ENCODE measurements around the gene GLI3.

DNA sequence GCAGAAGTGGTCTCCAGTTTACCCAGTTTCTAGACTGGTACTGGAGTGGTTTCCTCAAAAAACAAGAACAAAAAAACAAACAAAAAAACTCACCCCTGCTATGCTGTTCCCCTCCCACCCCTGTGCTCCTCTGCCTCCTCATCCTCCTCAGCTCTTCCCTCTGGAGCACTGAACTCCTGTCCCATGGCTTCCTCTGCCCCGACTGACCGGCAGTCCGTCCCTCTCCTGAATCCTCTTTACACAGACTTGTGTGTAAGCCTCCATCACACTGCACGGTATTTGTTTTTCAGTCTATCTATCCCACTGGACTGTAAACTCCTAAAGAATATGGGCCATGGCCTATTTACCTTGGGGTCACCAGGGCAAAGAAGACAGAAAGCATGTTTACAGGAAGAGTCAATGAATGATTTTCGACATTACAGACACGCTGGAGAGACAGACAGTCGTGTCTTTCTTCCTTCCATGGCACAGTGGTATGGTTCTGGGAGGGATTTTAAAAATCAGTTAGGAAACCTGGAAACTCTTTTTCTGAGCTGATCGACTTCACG lies 265.3 kb downstream of the GLI3 start:
- TF ChIP-seq, protein P1, sequence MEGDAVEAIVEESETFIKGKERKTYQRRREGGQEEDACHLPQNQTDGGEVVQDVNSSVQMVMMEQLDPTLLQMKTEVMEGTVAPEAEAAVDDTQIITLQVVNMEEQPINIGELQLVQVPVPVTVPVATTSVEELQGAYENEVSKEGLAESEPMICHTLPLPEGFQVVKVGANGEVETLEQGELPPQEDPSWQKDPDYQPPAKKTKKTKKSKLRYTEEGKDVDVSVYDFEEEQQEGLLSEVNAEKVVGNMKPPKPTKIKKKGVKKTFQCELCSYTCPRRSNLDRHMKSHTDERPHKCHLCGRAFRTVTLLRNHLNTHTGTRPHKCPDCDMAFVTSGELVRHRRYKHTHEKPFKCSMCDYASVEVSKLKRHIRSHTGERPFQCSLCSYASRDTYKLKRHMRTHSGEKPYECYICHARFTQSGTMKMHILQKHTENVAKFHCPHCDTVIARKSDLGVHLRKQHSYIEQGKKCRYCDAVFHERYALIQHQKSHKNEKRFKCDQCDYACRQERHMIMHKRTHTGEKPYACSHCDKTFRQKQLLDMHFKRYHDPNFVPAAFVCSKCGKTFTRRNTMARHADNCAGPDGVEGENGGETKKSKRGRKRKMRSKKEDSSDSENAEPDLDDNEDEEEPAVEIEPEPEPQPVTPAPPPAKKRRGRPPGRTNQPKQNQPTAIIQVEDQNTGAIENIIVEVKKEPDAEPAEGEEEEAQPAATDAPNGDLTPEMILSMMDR (IDR thresholded peaks at IDR 0.05): no peak
- no peak for TF ChIP-seq POLR2A (IDR thresholded peaks at IDR 0.05)

Measured in heart left ventricle (tissue), 13 donors.